WTC11 (cell line): ENCODE data around the gene MACROD2. TPM values are rescaled to one million over a fixed set of nuclear protein-coding genes. Genes with fewer than 3 reads are reported as not detected.

Experiments used
- ATAC-seq: fragments of 200-7000 bp; cut with Tn5 transposase; 2 replicates; pipeline ENCODE4 v1.10.0; 2021; ENCODE audit warnings: mild to moderate bottlenecking, moderate library complexity
- CTCF ChIA-PET: fragments of 300-600 bp; sonication (Branson Sonifier 250); formaldehyde crosslinking; loops from one replicate; lab custom pipeline; 2021; ENCODE audit warnings: antibody characterized with exemption; lab: Charles Lee
- POLR2A ChIA-PET: fragments of 350-600 bp; sonication (Branson Sonifier 250); formaldehyde crosslinking; loops from one replicate; lab custom pipeline; 2021; ENCODE audit warnings: antibody characterized with exemption; lab: Charles Lee
- DNase-seq: peaks from one replicate; pipeline ENCODE4 v3.0.0; 2021; ENCODE audit warnings: low spot score
- H3K27ac Mint-ChIP-seq: 2 replicates; pipeline ENCODE4 v1.8.0; 2021; ENCODE audit warnings: mixed read lengths
- H3K27me3 Mint-ChIP-seq: 2 replicates; pipeline ENCODE4 v1.8.0; 2021; ENCODE audit warnings: low read depth, mild to moderate bottlenecking, moderate library complexity, mixed read lengths
- H3K36me3 Mint-ChIP-seq: 2 replicates; pipeline ENCODE4 v1.8.0; 2021; ENCODE audit warnings: mixed read lengths
- H3K4me1 Mint-ChIP-seq: 2 replicates; pipeline ENCODE4 v1.8.0; 2022; ENCODE audit warnings: mixed read lengths
- H3K4me3 Mint-ChIP-seq: 2 replicates; pipeline ENCODE4 v1.8.0; 2021; ENCODE audit warnings: mild to moderate bottlenecking, moderate library complexity, mixed read lengths
- H3K9me3 Mint-ChIP-seq: 2 replicates; pipeline ENCODE4 v1.8.0; 2021; ENCODE audit warnings: mixed read lengths
- FOXJ3 ChIP-seq: sonication (generic); formaldehyde crosslinking; IDR thresholded peaks from 2 replicates; pipeline ENCODE4 v1.9.0; 2021; ENCODE audit warnings: missing genetic modification reagents, mild to moderate bottlenecking, borderline replicate concordance
- NR3C1 ChIP-seq: sonication (generic); formaldehyde crosslinking; conservative IDR thresholded peaks from 2 replicates; pipeline ENCODE4 v1.8.1; 2023; ENCODE audit warnings: low read depth, mild to moderate bottlenecking, missing genetic modification reagents
- TEAD4 ChIP-seq: sonication (generic); formaldehyde crosslinking; IDR thresholded peaks from 2 replicates; pipeline ENCODE4 v1.8.0; 2022; ENCODE audit warnings: mild to moderate bottlenecking, missing genetic modification reagents
- total RNA-seq: library from RNA; stranded (reverse); gene quantifications from 3 replicates; pipeline ENCODE4 v1.2.3, GENCODE V29; 2021
- TF ChIP-seq, protein P1 (sequence below): sonication (generic); formaldehyde crosslinking; IDR thresholded peaks from 2 replicates; pipeline ENCODE4 v1.8.1; 2022; ENCODE audit warnings: mild to moderate bottlenecking, moderate library complexity, missing genetic modification reagents
- TF ChIP-seq, protein P2 (sequence below): fragments of 250-450 bp; sonication (Bioruptor Pico); IDR thresholded peaks from 2 replicates; pipeline ENCODE4 v1.9.0; 2021; ENCODE audit warnings: mild to moderate bottlenecking
- TF ChIP-seq, protein P3 (sequence below): fragments of 250-450 bp; sonication (Bioruptor Pico); conservative IDR thresholded peaks from 2 replicates; pipeline ENCODE4 v1.9.0; 2021; ENCODE audit warnings: mild to moderate bottlenecking
- TF ChIP-seq, protein P4 (sequence below): sonication (generic); formaldehyde crosslinking; IDR thresholded peaks from 2 replicates; pipeline ENCODE4 v1.8.1; 2023; ENCODE audit warnings: mild to moderate bottlenecking, missing genetic modification reagents, moderate library complexity
- TF ChIP-seq, protein P5 (sequence below): sonication (generic); formaldehyde crosslinking; IDR thresholded peaks from 2 replicates; pipeline ENCODE4 v1.8.1; 2023; ENCODE audit warnings: mild to moderate bottlenecking, missing genetic modification reagents, moderate library complexity
- TF ChIP-seq, protein P6 (sequence below): sonication (generic); formaldehyde crosslinking; IDR thresholded peaks from 2 replicates; pipeline ENCODE4 v1.8.0; 2022; ENCODE audit warnings: mild to moderate bottlenecking, missing genetic modification reagents
- TF ChIP-seq, protein P7 (sequence below): sonication (generic); formaldehyde crosslinking; IDR thresholded peaks from 2 replicates; pipeline ENCODE4 v1.8.0; 2023; ENCODE audit warnings: missing genetic modification reagents
- TF ChIP-seq, protein P8 (sequence below): sonication (generic); formaldehyde crosslinking; IDR thresholded peaks from 2 replicates; pipeline ENCODE4 v1.8.1; 2022; ENCODE audit warnings: low read depth, mild to moderate bottlenecking, moderate library complexity, missing genetic modification reagents, borderline replicate concordance

MACROD2 gene
- total RNA-seq, 1 experiment from 2014 or later, result 4.1 TPM

DNA sequence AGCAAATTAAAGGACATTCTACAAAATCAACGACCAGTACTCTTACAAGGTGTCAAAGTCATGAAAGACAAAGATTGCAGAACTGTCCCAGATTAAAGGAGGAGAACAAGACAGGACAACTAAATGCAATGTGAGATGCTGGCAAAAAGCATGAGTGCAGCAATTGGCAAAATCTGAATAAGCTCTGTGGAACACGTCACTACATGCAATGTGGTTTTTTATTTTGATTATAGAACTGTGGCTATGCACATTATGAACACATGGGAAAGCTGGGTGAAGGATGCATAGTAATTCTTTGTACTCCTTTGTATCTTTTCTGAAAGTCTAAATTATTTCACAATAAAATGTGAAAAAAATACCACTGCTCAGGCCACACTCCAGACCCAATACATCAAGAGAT is 2068.6 kb downstream of the MACROD2 start:
- ATAC-seq (no peak), DNase-seq (no peak)
- TF ChIP-seq, protein P1, sequence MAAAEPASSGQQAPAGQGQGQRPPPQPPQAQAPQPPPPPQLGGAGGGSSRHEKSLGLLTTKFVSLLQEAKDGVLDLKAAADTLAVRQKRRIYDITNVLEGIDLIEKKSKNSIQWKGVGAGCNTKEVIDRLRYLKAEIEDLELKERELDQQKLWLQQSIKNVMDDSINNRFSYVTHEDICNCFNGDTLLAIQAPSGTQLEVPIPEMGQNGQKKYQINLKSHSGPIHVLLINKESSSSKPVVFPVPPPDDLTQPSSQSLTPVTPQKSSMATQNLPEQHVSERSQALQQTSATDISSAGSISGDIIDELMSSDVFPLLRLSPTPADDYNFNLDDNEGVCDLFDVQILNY, result no peak
- TF ChIP-seq FOXJ3 (CRISPR knock-in tag) (no peak), NR3C1 (CRISPR knock-in tag) (no peak), TEAD4 (no peak)
- TF ChIP-seq, protein P2, sequence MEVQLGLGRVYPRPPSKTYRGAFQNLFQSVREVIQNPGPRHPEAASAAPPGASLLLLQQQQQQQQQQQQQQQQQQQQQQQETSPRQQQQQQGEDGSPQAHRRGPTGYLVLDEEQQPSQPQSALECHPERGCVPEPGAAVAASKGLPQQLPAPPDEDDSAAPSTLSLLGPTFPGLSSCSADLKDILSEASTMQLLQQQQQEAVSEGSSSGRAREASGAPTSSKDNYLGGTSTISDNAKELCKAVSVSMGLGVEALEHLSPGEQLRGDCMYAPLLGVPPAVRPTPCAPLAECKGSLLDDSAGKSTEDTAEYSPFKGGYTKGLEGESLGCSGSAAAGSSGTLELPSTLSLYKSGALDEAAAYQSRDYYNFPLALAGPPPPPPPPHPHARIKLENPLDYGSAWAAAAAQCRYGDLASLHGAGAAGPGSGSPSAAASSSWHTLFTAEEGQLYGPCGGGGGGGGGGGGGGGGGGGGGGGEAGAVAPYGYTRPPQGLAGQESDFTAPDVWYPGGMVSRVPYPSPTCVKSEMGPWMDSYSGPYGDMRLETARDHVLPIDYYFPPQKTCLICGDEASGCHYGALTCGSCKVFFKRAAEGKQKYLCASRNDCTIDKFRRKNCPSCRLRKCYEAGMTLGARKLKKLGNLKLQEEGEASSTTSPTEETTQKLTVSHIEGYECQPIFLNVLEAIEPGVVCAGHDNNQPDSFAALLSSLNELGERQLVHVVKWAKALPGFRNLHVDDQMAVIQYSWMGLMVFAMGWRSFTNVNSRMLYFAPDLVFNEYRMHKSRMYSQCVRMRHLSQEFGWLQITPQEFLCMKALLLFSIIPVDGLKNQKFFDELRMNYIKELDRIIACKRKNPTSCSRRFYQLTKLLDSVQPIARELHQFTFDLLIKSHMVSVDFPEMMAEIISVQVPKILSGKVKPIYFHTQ, result no peak
- TF ChIP-seq, protein P3, sequence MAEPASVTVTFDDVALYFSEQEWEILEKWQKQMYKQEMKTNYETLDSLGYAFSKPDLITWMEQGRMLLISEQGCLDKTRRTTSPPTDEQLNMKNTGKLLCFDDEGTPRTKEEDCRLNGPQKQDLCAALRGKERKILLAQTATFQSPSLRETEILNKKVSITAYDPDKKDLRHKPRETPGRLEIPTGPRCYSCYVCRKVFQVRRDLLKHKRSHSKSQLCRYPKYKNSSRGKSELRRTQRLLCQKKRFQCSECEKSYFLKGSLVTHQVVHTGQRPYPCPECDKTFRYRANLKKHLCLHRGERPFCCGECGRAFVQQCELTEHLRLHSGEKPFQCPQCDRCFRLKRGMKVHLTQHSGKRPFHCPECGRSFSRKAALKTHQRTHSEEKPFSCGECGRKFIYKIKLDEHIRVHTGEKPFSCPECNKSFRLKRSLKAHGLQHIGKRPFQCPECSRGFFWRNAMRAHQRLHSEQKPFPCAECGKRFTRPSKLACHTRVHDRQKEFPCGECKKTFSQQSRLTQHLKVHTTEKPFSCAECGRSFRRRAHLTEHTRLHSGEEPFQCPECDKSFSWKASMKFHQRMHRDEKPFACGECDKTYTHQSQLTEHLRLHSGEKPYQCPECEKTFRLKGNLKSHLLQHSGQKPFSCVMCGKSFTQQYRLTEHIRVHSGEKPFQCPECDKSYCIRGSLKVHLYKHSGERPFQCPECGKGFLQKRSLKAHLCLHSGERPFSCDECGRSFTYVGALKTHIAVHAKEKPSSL (CRISPR knock-in tag), result no peak
- no peak overlapping the region for H3K27ac Mint-ChIP-seq
- H3K9me3 Mint-ChIP-seq, result peaks cover 16% of the 10 kb centered on the region
- H3K4me3 Mint-ChIP-seq, result no peak overlapping the region
- POLR2A ChIA-PET, result no interaction called here
- CTCF ChIA-PET, result interaction anchor here (1.4 to 1.8 kb wide), 2 partner anchors 56 to 686 kb away, joined by 3 to 5 read pairs; no protein-coding TSS in a partner anchor
- peaks cover 50% of the 10 kb centered on the region for H3K4me1 Mint-ChIP-seq
- peaks cover 5% of the 10 kb centered on the region; the same call in 1 of the 2 replicates for H3K36me3 Mint-ChIP-seq
- H3K27me3 Mint-ChIP-seq, result peaks cover 4% of the 10 kb centered on the region

DNA sequence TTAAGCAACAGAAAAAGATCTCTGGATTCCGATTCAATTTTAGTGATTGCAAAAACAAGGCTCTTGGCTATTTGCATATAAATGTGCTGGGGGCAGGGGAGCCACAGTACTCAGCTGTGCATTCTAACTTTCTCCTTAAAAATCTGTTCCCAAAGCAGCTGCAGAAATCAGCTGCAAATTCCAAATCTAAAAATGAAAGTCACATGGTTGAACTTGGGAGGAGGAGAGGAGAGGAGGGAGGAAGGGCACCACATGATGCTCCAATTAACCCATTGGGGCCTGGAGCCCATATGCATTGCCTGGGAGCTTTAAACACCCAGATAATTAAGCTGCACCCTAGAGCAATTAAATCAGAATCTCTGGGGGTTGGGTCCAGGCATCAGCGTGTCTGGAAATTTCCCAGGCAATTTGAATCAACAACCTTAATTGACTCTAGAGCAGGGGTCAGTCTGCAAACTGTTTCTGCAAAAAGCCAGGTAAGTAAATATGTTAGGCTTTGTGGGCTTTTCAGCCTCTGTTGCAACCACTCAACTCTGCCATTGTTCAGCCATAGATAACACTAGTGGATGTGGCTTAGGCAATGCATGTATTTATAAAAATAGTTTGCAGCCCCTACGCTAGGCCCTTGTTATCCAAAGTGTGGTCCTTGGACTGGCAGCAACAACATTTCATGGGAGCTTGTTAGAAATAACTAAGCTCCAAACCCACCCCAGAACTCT is 2069.8 kb downstream of the MACROD2 start:
- DNase-seq (no peak), ATAC-seq (peak; percentile 71)
- H3K36me3 Mint-ChIP-seq, result peaks cover 5% of the 10 kb centered on the region; the same call in 1 of the 2 replicates
- peaks cover 50% of the 10 kb centered on the region for H3K4me1 Mint-ChIP-seq
- peak overlapping the region; percentile 95 for H3K27ac Mint-ChIP-seq
- peaks cover 4% of the 10 kb centered on the region for H3K27me3 Mint-ChIP-seq
- CTCF ChIA-PET, result interaction anchor here (0.6 to 1.8 kb wide), 3 partner anchors 32 to 684 kb away, joined by 3 to 5 read pairs (median 3); no protein-coding TSS in a partner anchor
- POLR2A ChIA-PET, result no interaction called here
- peaks cover 17% of the 10 kb centered on the region for H3K9me3 Mint-ChIP-seq
- peak overlapping the region; percentile 34 for H3K4me3 Mint-ChIP-seq
- TF ChIP-seq, protein P2, result no peak
- TF ChIP-seq, protein P4, sequence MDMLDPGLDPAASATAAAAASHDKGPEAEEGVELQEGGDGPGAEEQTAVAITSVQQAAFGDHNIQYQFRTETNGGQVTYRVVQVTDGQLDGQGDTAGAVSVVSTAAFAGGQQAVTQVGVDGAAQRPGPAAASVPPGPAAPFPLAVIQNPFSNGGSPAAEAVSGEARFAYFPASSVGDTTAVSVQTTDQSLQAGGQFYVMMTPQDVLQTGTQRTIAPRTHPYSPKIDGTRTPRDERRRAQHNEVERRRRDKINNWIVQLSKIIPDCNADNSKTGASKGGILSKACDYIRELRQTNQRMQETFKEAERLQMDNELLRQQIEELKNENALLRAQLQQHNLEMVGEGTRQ (CRISPR knock-in tag), result peak; percentile 73

DNA sequence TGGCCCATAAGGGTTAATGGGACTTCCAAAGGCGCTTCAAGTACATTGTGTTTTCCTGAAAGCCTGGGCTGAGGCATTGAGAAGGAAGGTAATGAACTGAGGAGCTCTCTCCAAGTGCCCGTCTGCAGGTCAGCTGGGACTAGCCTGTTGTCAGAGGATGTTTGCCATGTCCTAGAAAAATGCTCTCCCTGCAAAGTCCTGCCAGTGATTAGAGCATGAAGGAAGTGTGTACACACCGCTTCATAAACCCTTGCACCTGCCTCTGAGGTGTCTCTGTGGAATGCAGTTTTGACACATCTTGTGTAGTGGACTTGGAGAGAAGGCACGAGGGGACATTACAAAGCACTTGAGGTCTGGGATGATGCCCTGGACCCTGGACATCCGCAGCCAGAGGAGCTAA is 2071.3 kb downstream of the MACROD2 start:
- ATAC-seq, result no peak
- peaks cover 25% of the 10 kb centered on the region for H3K9me3 Mint-ChIP-seq
- no peak for DNase-seq
- no peak overlapping the region for H3K27ac Mint-ChIP-seq
- peaks cover 4% of the 10 kb centered on the region for H3K27me3 Mint-ChIP-seq
- POLR2A ChIA-PET, result no interaction called here
- peaks cover 5% of the 10 kb centered on the region; the same call in 1 of the 2 replicates for H3K36me3 Mint-ChIP-seq
- TF ChIP-seq, protein P5, sequence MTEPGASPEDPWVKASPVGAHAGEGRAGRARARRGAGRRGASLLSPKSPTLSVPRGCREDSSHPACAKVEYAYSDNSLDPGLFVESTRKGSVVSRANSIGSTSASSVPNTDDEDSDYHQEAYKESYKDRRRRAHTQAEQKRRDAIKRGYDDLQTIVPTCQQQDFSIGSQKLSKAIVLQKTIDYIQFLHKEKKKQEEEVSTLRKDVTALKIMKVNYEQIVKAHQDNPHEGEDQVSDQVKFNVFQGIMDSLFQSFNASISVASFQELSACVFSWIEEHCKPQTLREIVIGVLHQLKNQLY, result no peak
- TF ChIP-seq, protein P6, sequence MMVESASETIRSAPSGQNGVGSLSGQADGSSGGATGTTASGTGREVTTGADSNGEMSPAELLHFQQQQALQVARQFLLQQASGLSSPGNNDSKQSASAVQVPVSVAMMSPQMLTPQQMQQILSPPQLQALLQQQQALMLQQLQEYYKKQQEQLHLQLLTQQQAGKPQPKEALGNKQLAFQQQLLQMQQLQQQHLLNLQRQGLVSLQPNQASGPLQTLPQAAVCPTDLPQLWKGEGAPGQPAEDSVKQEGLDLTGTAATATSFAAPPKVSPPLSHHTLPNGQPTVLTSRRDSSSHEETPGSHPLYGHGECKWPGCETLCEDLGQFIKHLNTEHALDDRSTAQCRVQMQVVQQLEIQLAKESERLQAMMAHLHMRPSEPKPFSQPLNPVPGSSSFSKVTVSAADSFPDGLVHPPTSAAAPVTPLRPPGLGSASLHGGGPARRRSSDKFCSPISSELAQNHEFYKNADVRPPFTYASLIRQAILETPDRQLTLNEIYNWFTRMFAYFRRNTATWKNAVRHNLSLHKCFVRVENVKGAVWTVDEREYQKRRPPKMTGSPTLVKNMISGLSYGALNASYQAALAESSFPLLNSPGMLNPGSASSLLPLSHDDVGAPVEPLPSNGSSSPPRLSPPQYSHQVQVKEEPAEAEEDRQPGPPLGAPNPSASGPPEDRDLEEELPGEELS (CRISPR knock-in tag), result no peak
- TF ChIP-seq, protein P7, sequence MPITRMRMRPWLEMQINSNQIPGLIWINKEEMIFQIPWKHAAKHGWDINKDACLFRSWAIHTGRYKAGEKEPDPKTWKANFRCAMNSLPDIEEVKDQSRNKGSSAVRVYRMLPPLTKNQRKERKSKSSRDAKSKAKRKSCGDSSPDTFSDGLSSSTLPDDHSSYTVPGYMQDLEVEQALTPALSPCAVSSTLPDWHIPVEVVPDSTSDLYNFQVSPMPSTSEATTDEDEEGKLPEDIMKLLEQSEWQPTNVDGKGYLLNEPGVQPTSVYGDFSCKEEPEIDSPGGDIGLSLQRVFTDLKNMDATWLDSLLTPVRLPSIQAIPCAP (CRISPR knock-in tag), result no peak
- TF ChIP-seq, protein P8, sequence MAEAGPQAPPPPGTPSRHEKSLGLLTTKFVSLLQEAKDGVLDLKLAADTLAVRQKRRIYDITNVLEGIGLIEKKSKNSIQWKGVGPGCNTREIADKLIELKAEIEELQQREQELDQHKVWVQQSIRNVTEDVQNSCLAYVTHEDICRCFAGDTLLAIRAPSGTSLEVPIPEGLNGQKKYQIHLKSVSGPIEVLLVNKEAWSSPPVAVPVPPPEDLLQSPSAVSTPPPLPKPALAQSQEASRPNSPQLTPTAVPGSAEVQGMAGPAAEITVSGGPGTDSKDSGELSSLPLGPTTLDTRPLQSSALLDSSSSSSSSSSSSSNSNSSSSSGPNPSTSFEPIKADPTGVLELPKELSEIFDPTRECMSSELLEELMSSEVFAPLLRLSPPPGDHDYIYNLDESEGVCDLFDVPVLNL (CRISPR knock-in tag), result no peak
- peaks cover 43% of the 10 kb centered on the region for H3K4me1 Mint-ChIP-seq
- CTCF ChIA-PET, result no interaction called here
- H3K4me3 Mint-ChIP-seq, result no peak overlapping the region
